ENCODE measurements around the gene PMEPA1. TPM values are rescaled to one million over a fixed set of nuclear protein-coding genes. Genes with fewer than 3 reads are reported as not detected.

The PMEPA1 gene
- total and polyA plus RNA-seq, 4 donors: 14.3 to 30.5 (median 19.7) TPM

DNA sequence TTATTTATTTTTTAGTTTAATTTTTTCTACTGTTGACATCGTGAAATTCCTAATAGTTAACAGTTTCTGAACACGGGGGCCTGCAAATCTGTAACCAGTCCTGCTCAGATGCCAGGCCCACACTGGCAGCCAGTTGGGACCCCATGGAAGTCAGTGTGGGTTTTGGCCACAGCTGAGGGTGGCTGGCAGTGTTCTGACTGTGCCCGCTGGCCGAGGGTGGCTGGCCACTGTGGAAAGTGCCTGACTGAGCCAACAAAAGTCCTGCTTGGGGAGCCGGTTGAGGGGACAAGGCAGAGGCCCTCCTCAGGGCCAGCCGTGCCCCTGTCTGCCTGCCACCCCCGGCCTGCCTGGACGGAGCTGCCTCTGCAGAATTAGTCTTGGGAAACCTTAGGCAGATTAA, 4.1 kb upstream of the PMEPA1 start:
- peak in 1 of 6 donors; percentile 48 for DNase-seq (ENCODE audit: low read depth in 4 of 6, low spot score in 6 of 6)
- WGBS (ENCODE audit: insufficient coverage): 65% methylated on average over 3 of the region's 8 CpGs
- peaks cover 58% of the 10 kb centered on the region for H3K4me1 ChIP-seq (ENCODE audit: control insufficient read depth, insufficient read depth, low read length)

GRCh38 chr20:57713505-57713903, 3.7 kb upstream of the PMEPA1 start:
- peaks cover 58% of the 10 kb centered on the region for H3K4me1 ChIP-seq (ENCODE audit: control insufficient read depth, insufficient read depth, low read length)
- H3K36me3 ChIP-seq (ENCODE audit: control insufficient read depth, insufficient read depth, low read length): no peaks in the 10 kb centered on the region
- H3K9me3 ChIP-seq (ENCODE audit: control insufficient read depth, insufficient read depth, low read length): no peaks in the 10 kb centered on the region
- H3K4me3 ChIP-seq (ENCODE audit: low read depth, low read length): no peak overlapping the region
- H3K27me3 ChIP-seq (ENCODE audit: control insufficient read depth, insufficient read depth, low read length): no peaks in the 10 kb centered on the region
- H3K27ac ChIP-seq (ENCODE audit: low read depth, low read length): no peak overlapping the region
- WGBS (ENCODE audit: insufficient coverage): 77% methylated on average over 9 of the region's 10 CpGs
- DNase-seq (ENCODE audit: low read depth in 4 of 6, low spot score in 6 of 6): no peak

More for the DNA sequence above, 4.1 kb upstream of the PMEPA1 start:
- Histone ChIP-seq H3K27me3 (ENCODE audit: control insufficient read depth, insufficient read depth, low read length) (no peaks in the 10 kb centered on the region), H3K27ac (ENCODE audit: low read depth, low read length) (no peak overlapping the region), H3K9me3 (ENCODE audit: control insufficient read depth, insufficient read depth, low read length) (no peaks in the 10 kb centered on the region), H3K36me3 (ENCODE audit: control insufficient read depth, insufficient read depth, low read length) (no peaks in the 10 kb centered on the region), H3K4me3 (ENCODE audit: low read depth, low read length) (no peak overlapping the region)

DNA sequence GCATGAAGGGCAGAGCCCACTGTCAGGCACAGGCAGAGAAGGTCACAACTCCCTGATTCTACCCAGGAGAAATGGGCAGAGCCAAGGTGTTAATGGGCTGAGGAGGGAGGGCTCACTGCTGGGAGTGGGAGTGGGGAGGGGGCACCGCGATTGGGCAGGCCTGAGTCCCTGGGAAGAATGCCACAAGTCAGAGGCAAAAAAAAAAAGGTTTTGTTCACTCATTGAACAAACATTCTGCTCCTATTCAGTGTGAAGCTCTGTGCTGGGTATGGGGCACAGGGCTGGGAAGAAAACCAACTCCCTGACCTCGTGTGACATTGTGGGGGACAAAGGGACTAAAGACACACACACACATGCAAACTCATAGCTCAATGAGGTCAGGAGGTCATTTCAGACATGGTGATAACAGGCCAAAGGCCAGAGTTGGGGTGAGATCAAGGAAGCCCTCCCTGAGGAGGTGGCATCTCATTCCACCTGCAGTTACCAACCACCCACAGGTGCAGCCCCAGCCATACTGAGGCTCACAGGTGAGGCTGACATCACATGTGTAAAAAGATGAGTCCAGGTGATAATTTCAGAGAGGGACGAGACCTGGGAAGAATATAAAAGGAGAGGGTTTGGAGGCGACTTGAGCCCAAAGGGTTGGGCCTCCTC, 3.2 kb upstream of the PMEPA1 start:
- WGBS (ENCODE audit: insufficient coverage): 67% methylated on average over 4 of the region's 5 CpGs
- peaks cover 62% of the 10 kb centered on the region for H3K4me1 ChIP-seq (ENCODE audit: control insufficient read depth, insufficient read depth, low read length)
- H3K9me3 ChIP-seq (ENCODE audit: control insufficient read depth, insufficient read depth, low read length): no peaks in the 10 kb centered on the region
- DNase-seq (ENCODE audit: low read depth in 4 of 6, low spot score in 6 of 6): peak in 2 of 6 donors; percentile 52 to 76
- H3K27ac ChIP-seq (ENCODE audit: low read depth, low read length): no peak overlapping the region
- no peaks in the 10 kb centered on the region for H3K36me3 ChIP-seq (ENCODE audit: control insufficient read depth, insufficient read depth, low read length)
- no peaks in the 10 kb centered on the region for H3K27me3 ChIP-seq (ENCODE audit: control insufficient read depth, insufficient read depth, low read length)
- H3K4me3 ChIP-seq (ENCODE audit: low read depth, low read length): no peak overlapping the region

- Histone ChIP-seq H3K4me1 (ENCODE audit: control insufficient read depth, insufficient read depth, low read length) (peaks cover 65% of the 10 kb centered on the region), H3K27ac (ENCODE audit: low read depth, low read length) (no peak overlapping the region)
- WGBS (ENCODE audit: insufficient coverage): 46% methylated on average over 3 of the region's 9 CpGs
Measured at GRCh38 chr20:57712341-57712740, 2.5 kb upstream of the PMEPA1 start.

GRCh38 chr20:57711826-57712225, 2.0 kb upstream of the PMEPA1 start:
- no peak overlapping the region for H3K27ac ChIP-seq (ENCODE audit: low read depth, low read length)
- no peaks in the 10 kb centered on the region for H3K9me3 ChIP-seq (ENCODE audit: control insufficient read depth, insufficient read depth, low read length)
- H3K4me3 ChIP-seq (ENCODE audit: low read depth, low read length): no peak overlapping the region
- peaks cover 68% of the 10 kb centered on the region for H3K4me1 ChIP-seq (ENCODE audit: control insufficient read depth, insufficient read depth, low read length)
- no peak for DNase-seq (ENCODE audit: low read depth in 4 of 6, low spot score in 6 of 6)
- WGBS (ENCODE audit: insufficient coverage): 45% methylated on average over 6 of the region's 7 CpGs
- no peaks in the 10 kb centered on the region for H3K36me3 ChIP-seq (ENCODE audit: control insufficient read depth, insufficient read depth, low read length)
- H3K27me3 ChIP-seq (ENCODE audit: control insufficient read depth, insufficient read depth, low read length): no peaks in the 10 kb centered on the region

More at GRCh38 chr20:57712341-57712740, 2.5 kb upstream of the PMEPA1 start:
- Histone ChIP-seq H3K27me3 (ENCODE audit: control insufficient read depth, insufficient read depth, low read length) (no peaks in the 10 kb centered on the region), H3K9me3 (ENCODE audit: control insufficient read depth, insufficient read depth, low read length) (no peaks in the 10 kb centered on the region), H3K36me3 (ENCODE audit: control insufficient read depth, insufficient read depth, low read length) (no peaks in the 10 kb centered on the region), H3K4me3 (ENCODE audit: low read depth, low read length) (no peak overlapping the region)
- no peak for DNase-seq (ENCODE audit: low read depth in 4 of 6, low spot score in 6 of 6)

DNA sequence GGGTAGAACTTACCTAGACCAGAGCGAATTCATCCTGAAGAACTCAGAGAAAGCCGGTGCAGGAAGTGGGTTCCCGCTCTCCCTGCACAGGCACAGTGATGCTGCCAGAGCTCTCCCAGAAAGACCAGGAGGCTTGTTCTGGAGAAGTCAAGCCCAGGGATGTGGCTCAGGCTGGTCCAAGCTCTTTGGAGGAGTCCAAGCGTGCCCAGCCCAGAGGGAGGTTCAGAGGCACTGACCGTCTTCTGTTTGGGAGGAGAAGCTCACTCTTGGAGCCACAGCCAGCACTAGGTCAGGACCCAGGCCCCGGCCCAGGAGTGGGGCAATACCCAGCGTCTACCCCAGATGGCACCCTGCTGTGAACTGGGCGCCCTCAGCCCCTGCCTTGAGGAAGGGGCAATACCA, 1.5 kb upstream of the PMEPA1 start:
- H3K36me3 ChIP-seq (ENCODE audit: control insufficient read depth, insufficient read depth, low read length): no peaks in the 10 kb centered on the region
- DNase-seq (ENCODE audit: low read depth in 4 of 6, low spot score in 6 of 6): no peak
- no peak overlapping the region for H3K4me3 ChIP-seq (ENCODE audit: low read depth, low read length)
- H3K27ac ChIP-seq (ENCODE audit: low read depth, low read length): no peak overlapping the region
- H3K9me3 ChIP-seq (ENCODE audit: control insufficient read depth, insufficient read depth, low read length): no peaks in the 10 kb centered on the region
- 67% methylated on average over 8 of the region's 8 CpGs for WGBS (ENCODE audit: insufficient coverage)
- H3K27me3 ChIP-seq (ENCODE audit: control insufficient read depth, insufficient read depth, low read length): no peaks in the 10 kb centered on the region
- peaks cover 73% of the 10 kb centered on the region for H3K4me1 ChIP-seq (ENCODE audit: control insufficient read depth, insufficient read depth, low read length)

- no peak for DNase-seq (ENCODE audit: low read depth in 4 of 6, low spot score in 6 of 6)
- peak overlapping the region; percentile 68 for H3K4me3 ChIP-seq (ENCODE audit: low read depth, low read length)
- H3K27me3 ChIP-seq (ENCODE audit: control insufficient read depth, insufficient read depth, low read length): no peaks in the 10 kb centered on the region
- no peak overlapping the region for H3K27ac ChIP-seq (ENCODE audit: low read depth, low read length)
- H3K9me3 ChIP-seq (ENCODE audit: control insufficient read depth, insufficient read depth, low read length): no peaks in the 10 kb centered on the region
- H3K4me1 ChIP-seq (ENCODE audit: control insufficient read depth, insufficient read depth, low read length): peaks cover 78% of the 10 kb centered on the region
- 20% methylated on average over 2 of the region's 6 CpGs for WGBS (ENCODE audit: insufficient coverage)
- no peaks in the 10 kb centered on the region for H3K36me3 ChIP-seq (ENCODE audit: control insufficient read depth, insufficient read depth, low read length)
Measured at GRCh38 chr20:57710841-57711240, 1.0 kb upstream of the PMEPA1 start.

GRCh38 chr20:57708694-57709673, 831 bp downstream of the PMEPA1 start:
- Histone ChIP-seq H3K27me3 (ENCODE audit: control insufficient read depth, insufficient read depth, low read length) (no peaks in the 10 kb centered on the region), H3K9me3 (ENCODE audit: control insufficient read depth, insufficient read depth, low read length) (no peaks in the 10 kb centered on the region), H3K4me1 (ENCODE audit: control insufficient read depth, insufficient read depth, low read length) (peaks cover 79% of the 10 kb centered on the region), H3K36me3 (ENCODE audit: control insufficient read depth, insufficient read depth, low read length) (no peaks in the 10 kb centered on the region), H3K27ac (ENCODE audit: low read depth, low read length) (peak overlapping the region; percentile 61), H3K4me3 (ENCODE audit: low read depth, low read length) (peak overlapping the region; percentile 66)
- WGBS (ENCODE audit: insufficient coverage): under 1% methylated on average over 107 of the region's 108 CpGs
- peak in 2 of 6 donors; percentile 61 to 65 for DNase-seq (ENCODE audit: low read depth in 4 of 6, low spot score in 6 of 6)

- Histone ChIP-seq H3K27ac (ENCODE audit: low read depth, low read length) (peak overlapping the region; percentile 61), H3K4me1 (ENCODE audit: control insufficient read depth, insufficient read depth, low read length) (peaks cover 79% of the 10 kb centered on the region), H3K4me3 (ENCODE audit: low read depth, low read length) (peak overlapping the region; percentile 66), H3K9me3 (ENCODE audit: control insufficient read depth, insufficient read depth, low read length) (no peaks in the 10 kb centered on the region), H3K27me3 (ENCODE audit: control insufficient read depth, insufficient read depth, low read length) (no peaks in the 10 kb centered on the region), H3K36me3 (ENCODE audit: control insufficient read depth, insufficient read depth, low read length) (no peaks in the 10 kb centered on the region)
- WGBS (ENCODE audit: insufficient coverage): 22% methylated on average over 19 of the region's 23 CpGs
- peak in 1 of 6 donors; percentile 52 for DNase-seq (ENCODE audit: low read depth in 4 of 6, low spot score in 6 of 6)
Measured at GRCh38 chr20:57707849-57708693, 1.7 kb downstream of the PMEPA1 start.

All from spinal cord (tissue), 10 donors.